ENCODE results near the gene ROR1. TPM values are rescaled to one million over a fixed set of nuclear protein-coding genes. Genes with fewer than 3 reads are reported as not detected.

The ROR1 gene
- total and polyA plus RNA-seq, 2 of the 4 experiments (the other 2 are of a cell fraction), result 4.4 to 10.0 TPM

- ChIA-PET POLR2A (ENCODE audit: unreplicated experiment) (no interaction called here), CTCF (interaction anchor here (0.5 to 3.6 kb wide), 24 partner anchors 10 to 910 kb away, joined by 3 to 41 read pairs (median 4); partner anchors contain the start of gene ROR1)
- H3K14ac ChIP-seq (replicated peaks; ENCODE audit: low read depth, low read length), result no peak overlapping the region
- whole genome bisulfite sequencing, 2 experiments (ENCODE audit: extremely low coverage in 2 of 2, insufficient read length in 1 of 2), result 0% methylated on average over 2 of the region's 7 CpGs; no CpG with 5 or more reads in 1 of the 2 experiments
- no peak overlapping the region for H3K23ac ChIP-seq (ENCODE audit: low read depth, low read length)
- H3K56ac ChIP-seq (ENCODE audit: extremely low read depth, insufficient read depth, low read length), result no peak overlapping the region
- no peak overlapping the region for H3K27ac ChIP-seq (ENCODE audit: insufficient read depth, low read length)
- H2BK120ac ChIP-seq (ENCODE audit: low read depth, low read length), result peak overlapping the region; percentile 10; the same call in 1 of the 2 replicates
- peak overlapping the region; percentile 28; the same call in 1 of the 2 replicates for H2BK20ac ChIP-seq (ENCODE audit: low read depth, low read length)
- no peak overlapping the region for H3K9ac ChIP-seq (ENCODE audit: low read depth, low read length)
- H4K5ac ChIP-seq (ENCODE audit: low read depth, low read length), result no peak overlapping the region
- no peak overlapping the region for H3K4ac ChIP-seq (ENCODE audit: low read depth, low read length)
- H3K9me1 ChIP-seq (ENCODE audit: insufficient read depth, low read length), result peaks cover 8% of the 10 kb centered on the region; the same call in 1 of the 2 replicates
- peaks cover 4% of the 10 kb centered on the region for H3K36me3 ChIP-seq (ENCODE audit: control insufficient read depth, insufficient read depth, low read length)
- H3K4me2 ChIP-seq (ENCODE audit: low read depth, low read length), result no peak overlapping the region
- no peak overlapping the region for H3K4me3 ChIP-seq (ENCODE audit: insufficient read depth, low read depth, low read length)
- no TSS peak for BruUV-seq (replicated peaks)
- no peak overlapping the region for H2BK5ac ChIP-seq (ENCODE audit: low read depth, low read length, poor library complexity, severe bottlenecking)
- no peaks in the 10 kb centered on the region for H3K79me1 ChIP-seq (ENCODE audit: low read depth in 1 of 2, low read length in 2 of 2)
- H2BK15ac ChIP-seq (ENCODE audit: low read depth, low read length), result 0 out of 3 replicates have a peak overlapping the region, but pooled peaks have one; percentile 4
- H2AFZ ChIP-seq (replicated peaks; ENCODE audit: low read length, poor library complexity), result no peak overlapping the region
- H2AK5ac ChIP-seq (ENCODE audit: low read depth, low read length), result no peak overlapping the region; the same call in 1 of the 2 replicates
- H3K4me1 ChIP-seq (ENCODE audit: control insufficient read depth, insufficient read depth, low read length), result peaks cover 7% of the 10 kb centered on the region; the same call in 1 of the 2 replicates
- peaks cover 2% of the 10 kb centered on the region; the same call in 1 of the 2 replicates for H3K9me3 ChIP-seq (ENCODE audit: control insufficient read depth, insufficient read depth, low read length)
- no peaks in the 10 kb centered on the region for H3K27me3 ChIP-seq (ENCODE audit: control insufficient read depth, insufficient read depth, low read length)
- H3K18ac ChIP-seq (ENCODE audit: low read depth, low read length), result no peak overlapping the region; the same call in 1 of the 2 replicates
- H4K20me1 ChIP-seq (ENCODE audit: insufficient read depth, low read length), result no peaks in the 10 kb centered on the region; the same call in 1 of the 2 replicates
- peak; percentile 79 for ATAC-seq (ENCODE audit: low read depth)
- DNase-seq, result peak; percentile 94
- dilution Hi-C loops (cut with HindIII; ENCODE audit: low sequenced_read_pairs, unreplicated experiment) (no loop called here), in situ Hi-C loops (cut with MboI; ENCODE audit: low sequenced_read_pairs) (loop anchor here (10.0 kb wide), 1 partner anchor 522 kb away; no protein-coding TSS in a partner anchor), intact Hi-C loops (cut with micrococcal nuclease) (loop anchor here (1.0 to 2.0 kb wide), 6 partner anchors 106 to 521 kb away; no protein-coding TSS in a partner anchor)
- H4K91ac ChIP-seq (ENCODE audit: insufficient read depth, low read depth, low read length), result no peak overlapping the region
- H2AK9ac ChIP-seq (replicated peaks; ENCODE audit: low read depth, low read length, poor library complexity), result no peak overlapping the region
- H4K8ac ChIP-seq (ENCODE audit: low read depth in 2 of 2, low read length in 2 of 2), result no peak overlapping the region
- no peak for TF ChIP-seq FOS (IDR thresholded peaks at IDR 0.05; ENCODE audit: low read depth, low read length)
- no peak for TF ChIP-seq BHLHE40 (IDR thresholded peaks at IDR 0.05; ENCODE audit: low read depth, low read length)
- no peak for TF ChIP-seq CEBPB (IDR thresholded peaks at IDR 0.05; ENCODE audit: low read depth, low read length)
- peak; percentile 88 for TF ChIP-seq SMC3 (IDR thresholded peaks at IDR 0.05; ENCODE audit: low read depth, low read length)
- peak; percentile 90 for TF ChIP-seq CTCF (conservative IDR thresholded peaks at IDR 0.05; ENCODE audit: low read depth, low read length)
- no peak for TF ChIP-seq RFX5 (IDR thresholded peaks at IDR 0.05; ENCODE audit: low read depth, low read length)
- peak; percentile 90 for TF ChIP-seq RAD21 (IDR thresholded peaks at IDR 0.05; ENCODE audit: low read length)
- TF ChIP-seq NFE2L2 (IDR thresholded peaks at IDR 0.05; ENCODE audit: low read depth, low read length), result 0 out of 2 replicates have a peak, but pooled peaks have one; percentile 3
- TF ChIP-seq CHD1 (IDR thresholded peaks at IDR 0.05; ENCODE audit: low read depth, low read length), result no peak
- TF ChIP-seq RCOR1 (IDR thresholded peaks at IDR 0.05; ENCODE audit: insufficient replicate concordance, low read length), result no peak
- TF ChIP-seq POLR2A (IDR thresholded peaks at IDR 0.05; ENCODE audit: low read depth, low read length), result no peak
- TF ChIP-seq MAZ (IDR thresholded peaks at IDR 0.05; ENCODE audit: borderline replicate concordance, low read depth, low read length), result no peak
- 0 out of 2 replicates have a peak, but pooled peaks have one; percentile 12 for TF ChIP-seq MAFK (IDR thresholded peaks at IDR 0.05; ENCODE audit: low read depth, low read length)
- 0 out of 2 replicates have a peak, but pooled peaks have one; percentile 37 for TF ChIP-seq MXI1 (IDR thresholded peaks at IDR 0.05; ENCODE audit: borderline replicate concordance, low read depth, low read length)
- TF ChIP-seq USF2 (IDR thresholded peaks at IDR 0.05; ENCODE audit: low read depth, low read length), result no peak
These were observed 363.1 kb downstream of the ROR1 start for GRCh38 chr1:64136752-64137411.
